GM23338 (cell line): ENCODE data around the gene BID. TPM values are rescaled to one million over a fixed set of nuclear protein-coding genes. Genes with fewer than 3 reads are reported as not detected.

Experiments
- ATAC-seq: fragments of 200-7000 bp; cut with Tn5 transposase; 3 replicates; pipeline ENCODE4 v1.9.1; 2020
- DNase-seq: peaks from one replicate; pipeline ENCODE4 v3.0.0-alpha.2; 2015; ENCODE audit warnings: low spot score
- H2AFZ ChIP-seq: fragments of 200-600 bp; sonication (generic); 2 replicates; pipeline ENCODE4 v1.8.0; 2016; ENCODE audit warnings: antibody characterized with exemption, mild to moderate bottlenecking, moderate library complexity
- H3F3A ChIP-seq: fragments of 200-600 bp; sonication (generic); replicated peaks from 2 replicates; pipeline ENCODE4 v1.8.0; 2017; ENCODE audit warnings: antibody characterized with exemption, mixed run types, low read depth
- H3K27ac ChIP-seq: fragments of 200-600 bp; sonication (generic); 2 replicates; pipeline ENCODE4 v1.6.1; 2016; ENCODE audit warnings: low read depth
- H3K27me3 ChIP-seq: fragments of 200-600 bp; sonication (generic); 2 replicates; pipeline ENCODE4 v1.8.0; 2016; ENCODE audit warnings: mild to moderate bottlenecking, mixed run types, moderate library complexity; ENCODE audit not compliant: insufficient read depth
- H3K36me3 ChIP-seq: fragments of 200-600 bp; sonication (generic); 2 replicates; pipeline ENCODE4 v1.8.0; 2016; ENCODE audit warnings: mild to moderate bottlenecking; ENCODE audit not compliant: insufficient read depth
- H3K4me1 ChIP-seq: fragments of 200-600 bp; sonication (generic); 2 replicates; pipeline ENCODE4 v1.8.0; 2016; ENCODE audit warnings: mild to moderate bottlenecking, moderate library complexity; ENCODE audit not compliant: insufficient read depth
- H3K4me2 ChIP-seq: fragments of 200-600 bp; sonication (generic); 2 replicates; pipeline ENCODE4 v1.7.1; 2017; ENCODE audit warnings: mixed run types
- H3K4me3 ChIP-seq: fragments of 200-600 bp; sonication (generic); 2 replicates; pipeline ENCODE4 v1.6.1; 2016; ENCODE audit warnings: mixed run types
- H3K79me2 ChIP-seq: fragments of 200-600 bp; sonication (generic); replicated peaks from 2 replicates; pipeline ENCODE4 v1.8.0; 2017; ENCODE audit warnings: mild to moderate bottlenecking; ENCODE audit not compliant: insufficient read depth
- H3K9me2 ChIP-seq: fragments of 200-600 bp; sonication (generic); 2 replicates; pipeline ENCODE4 v1.8.0; 2017; ENCODE audit not compliant: insufficient read depth
- H4K20me1 ChIP-seq: fragments of 200-600 bp; sonication (generic); replicated peaks from 2 replicates; pipeline ENCODE4 v1.8.0; 2017; ENCODE audit warnings: mild to moderate bottlenecking; ENCODE audit not compliant: insufficient read depth
- H3K27ac Mint-ChIP-seq: 2 replicates; pipeline ENCODE4 v1.8.0; 2020; ENCODE audit warnings: inconsistent platforms, mild to moderate bottlenecking, moderate library complexity, mixed read lengths
- H3K27me3 Mint-ChIP-seq: 3 replicates; pipeline ENCODE4 v1.8.0; 2022; ENCODE audit warnings: low read depth, mild to moderate bottlenecking, moderate library complexity, mixed read lengths, inconsistent platforms; ENCODE audit not compliant: insufficient read depth, poor library complexity
- H3K36me3 Mint-ChIP-seq: 3 replicates; pipeline ENCODE4 v1.8.0; 2021; ENCODE audit warnings: low read depth, mild to moderate bottlenecking, inconsistent platforms, moderate library complexity, mixed read lengths
- H3K4me1 Mint-ChIP-seq: 3 replicates; pipeline ENCODE4 v1.8.0; 2020; ENCODE audit warnings: mild to moderate bottlenecking, inconsistent platforms, mixed read lengths
- H3K4me3 Mint-ChIP-seq: 3 replicates; pipeline ENCODE4 v1.8.0; 2021; ENCODE audit warnings: moderate library complexity, mild to moderate bottlenecking, inconsistent platforms, mixed read lengths
- H3K9me3 Mint-ChIP-seq: 3 replicates; pipeline ENCODE4 v1.8.0; 2020; ENCODE audit warnings: moderate library complexity, mild to moderate bottlenecking, inconsistent platforms, mixed read lengths
- CREB1 ChIP-seq: fragments of 250-450 bp; sonication (Bioruptor Pico); IDR thresholded peaks from 2 replicates; pipeline ENCODE4 v1.5.0; 2020; ENCODE audit warnings: low read depth, mild to moderate bottlenecking, moderate library complexity
- CTCF ChIP-seq, 2 experiments: fragments of 200-600 bp in 1 of 2; sonication (generic) in 1 of 2; conservative IDR thresholded peaks; 2 replicates each; pipeline versions ENCODE4 v1.5.1 to v1.6.1; 2016 to 2017; ENCODE audit warnings: antibody characterized with exemption in 2 of 2, low read depth in 2 of 2, mild to moderate bottlenecking in 2 of 2, moderate library complexity in 1 of 2
- ETS1 ChIP-seq: IDR thresholded peaks from 2 replicates; pipeline ENCODE4 v1.6.1; 2016; ENCODE audit warnings: antibody characterized with exemption
- EZH2 ChIP-seq: fragments of 200-600 bp; sonication (generic); IDR thresholded peaks from one replicate; pipeline ENCODE4 v1.8.0; 2017; ENCODE audit warnings: antibody characterized with exemption, mild to moderate bottlenecking, low read depth; ENCODE audit not compliant: unreplicated experiment
- EZH2phosphoT487 ChIP-seq: fragments of 200-600 bp; sonication (generic); IDR thresholded peaks from one replicate; pipeline ENCODE4 v1.8.1; 2018; ENCODE audit warnings: antibody characterized with exemption; ENCODE audit not compliant: unreplicated experiment
- JUNB ChIP-seq: IDR thresholded peaks from one replicate; pipeline ENCODE4 v1.6.1; 2016; ENCODE audit warnings: antibody characterized with exemption; ENCODE audit not compliant: unreplicated experiment
- NANOG ChIP-seq: IDR thresholded peaks from 2 replicates; pipeline ENCODE4 v1.6.1; 2016; ENCODE audit warnings: antibody characterized with exemption, borderline replicate concordance
- POLR2AphosphoS5 ChIP-seq: IDR thresholded peaks from 2 replicates; pipeline ENCODE4 v1.6.1; 2016; ENCODE audit warnings: antibody characterized with exemption, low read depth
- REST ChIP-seq: IDR thresholded peaks from one replicate; pipeline ENCODE4 v1.6.1; 2018; ENCODE audit warnings: antibody characterized with exemption; ENCODE audit not compliant: unreplicated experiment
- STAT1 ChIP-seq: IDR thresholded peaks from one replicate; pipeline ENCODE4 v1.6.1; 2016; ENCODE audit warnings: antibody characterized with exemption; ENCODE audit not compliant: unreplicated experiment
- ZNF114 ChIP-seq: fragments of 250-450 bp; sonication (Bioruptor Pico); IDR thresholded peaks from 2 replicates; pipeline ENCODE4 v1.5.0; 2020; ENCODE audit warnings: mild to moderate bottlenecking, moderate library complexity
- ZNF331 ChIP-seq: fragments of 250-450 bp; sonication (Bioruptor Pico); IDR thresholded peaks from 2 replicates; pipeline ENCODE4 v1.5.0; 2020; ENCODE audit warnings: low read depth, mild to moderate bottlenecking, moderate library complexity
- ZNF462 ChIP-seq: fragments of 250-450 bp; sonication (Bioruptor Pico); IDR thresholded peaks from 2 replicates; pipeline ENCODE4 v1.5.0; 2020; ENCODE audit warnings: mild to moderate bottlenecking, moderate library complexity
- polyA plus RNA-seq: library from polyadenylated mRNA; unstranded; fragments of >200 nt; fragmentation: Nextera tagmentation; extraction: Ambion mirVana; gene quantifications from 2 replicates; pipeline ENCODE4 v1.2.1, GENCODE V29; 2016
- total RNA-seq: library from RNA; depleted of rRNA; stranded (reverse); fragments of >200 nt; shearing (Covaris generic); gene quantifications from 2 replicates; pipeline ENCODE4 v1.2.3, GENCODE V29; 2014

Gene BID
- total and polyA plus RNA-seq, 2 experiments from 2014 or later, result 65.1 to 125 TPM

GRCh38 chr22:17778412-17778976, 4.2 kb upstream of the BID start:
- 0 out of 2 replicates have a peak, but pooled peaks cover 5% of the 10 kb centered on the region for H3F3A ChIP-seq
- TF ChIP-seq ZNF114 (no peak), STAT1 (no peak), CTCF (conservative IDR thresholded peaks at IDR 0.05; ENCODE audit: low read depth in 2 of 2) (no peak), ETS1 (no peak), ZNF462 (CRISPR knock-in tag) (no peak), ZNF331 (CRISPR knock-in tag) (no peak), EZH2 (no peak), NANOG (no peak), EZH2phosphoT487 (no peak), JUNB (no peak), POLR2AphosphoS5 (no peak), REST (no peak), CREB1 (no peak)
- Mint-ChIP-seq H3K4me3 (no peak overlapping the region), H3K36me3 (no peaks in the 10 kb centered on the region; the same call in 2 of the 3 replicates), H3K9me3 (peaks cover 4% of the 10 kb centered on the region; the same call in 2 of the 3 replicates), H3K27ac (no peak overlapping the region), H3K4me1 (peaks cover 32% of the 10 kb centered on the region), H3K27me3 (peaks cover 13% of the 10 kb centered on the region)
- no peaks in the 10 kb centered on the region for H3K9me2 ChIP-seq
- H3K27ac ChIP-seq, result no peak overlapping the region
- 0 out of 2 replicates have a peak, but pooled peaks cover 3% of the 10 kb centered on the region for H3K27me3 ChIP-seq
- no peak overlapping the region for H3K4me2 ChIP-seq
- 0 out of 2 replicates have a peak, but pooled peaks cover 1% of the 10 kb centered on the region for H3K79me2 ChIP-seq
- no peak overlapping the region for H3K4me3 ChIP-seq
- no peaks in the 10 kb centered on the region for H4K20me1 ChIP-seq
- no peaks in the 10 kb centered on the region for H3K36me3 ChIP-seq
- ATAC-seq (no peak), DNase-seq (no peak)
- H3K4me1 ChIP-seq, result 0 out of 2 replicates have a peak, but pooled peaks cover under 1% of the 10 kb centered on the region
- 0 out of 2 replicates have a peak overlapping the region, but pooled peaks have one; percentile 56 for H2AFZ ChIP-seq
